Neural progenitor cell (in vitro differentiated cells): Measurements from ENCODE around the gene VAMP1.

ENCODE experiments used
- EZH2phosphoT487 ChIP-seq: fragments of 200-600 bp; sonication (generic); IDR thresholded peaks from 2 replicates; pipeline ENCODE4 v1.6.1; 2017; ENCODE audit warnings: antibody characterized with exemption
- TF ChIP-seq, protein P1 (sequence below): fragments of 200-600 bp; sonication (generic); IDR thresholded peaks from 2 replicates; pipeline ENCODE4 v1.5.1; 2017; ENCODE audit warnings: antibody characterized with exemption, mild to moderate bottlenecking

GRCh38 chr12:6420364-6420763, 50.1 kb downstream of the VAMP1 start:
- TF ChIP-seq, protein P1, sequence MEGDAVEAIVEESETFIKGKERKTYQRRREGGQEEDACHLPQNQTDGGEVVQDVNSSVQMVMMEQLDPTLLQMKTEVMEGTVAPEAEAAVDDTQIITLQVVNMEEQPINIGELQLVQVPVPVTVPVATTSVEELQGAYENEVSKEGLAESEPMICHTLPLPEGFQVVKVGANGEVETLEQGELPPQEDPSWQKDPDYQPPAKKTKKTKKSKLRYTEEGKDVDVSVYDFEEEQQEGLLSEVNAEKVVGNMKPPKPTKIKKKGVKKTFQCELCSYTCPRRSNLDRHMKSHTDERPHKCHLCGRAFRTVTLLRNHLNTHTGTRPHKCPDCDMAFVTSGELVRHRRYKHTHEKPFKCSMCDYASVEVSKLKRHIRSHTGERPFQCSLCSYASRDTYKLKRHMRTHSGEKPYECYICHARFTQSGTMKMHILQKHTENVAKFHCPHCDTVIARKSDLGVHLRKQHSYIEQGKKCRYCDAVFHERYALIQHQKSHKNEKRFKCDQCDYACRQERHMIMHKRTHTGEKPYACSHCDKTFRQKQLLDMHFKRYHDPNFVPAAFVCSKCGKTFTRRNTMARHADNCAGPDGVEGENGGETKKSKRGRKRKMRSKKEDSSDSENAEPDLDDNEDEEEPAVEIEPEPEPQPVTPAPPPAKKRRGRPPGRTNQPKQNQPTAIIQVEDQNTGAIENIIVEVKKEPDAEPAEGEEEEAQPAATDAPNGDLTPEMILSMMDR, result no peak
- TF ChIP-seq EZH2phosphoT487, result no peak
